Small intestine (tissue), 16 donors: Measurements from ENCODE around the gene SERGEF. TPM values are rescaled to one million over a fixed set of nuclear protein-coding genes. Genes with fewer than 3 reads are reported as not detected.

Experiments
- DNase-seq, 2 donors: peaks; one replicate each; pipeline versions ENCODE4 v3.0.0 to v3.0.0-alpha.2; 2013
- FAIRE-seq: peaks from 2 replicates; lab custom pipeline; 2012; peaks lifted over from hg19 to GRCh38; lab: Jason Lieb, UNC
- H3K27ac ChIP-seq, 3 donors: one replicate each; pipeline ENCODE4 v1.5.1; 2013; ENCODE audit warnings: low read length in 2 of 3, mild to moderate bottlenecking in 2 of 3, control low read depth in 1 of 3, inconsistent platforms in 1 of 3, low read depth in 1 of 3, moderate library complexity in 1 of 3
- H3K27me3 ChIP-seq, 3 donors: one replicate each; pipeline ENCODE4 v1.6.1; 2013; ENCODE audit warnings: low read length in 3 of 3, inconsistent platforms in 1 of 3; ENCODE audit not compliant: control insufficient read depth in 3 of 3, insufficient read depth in 3 of 3
- H3K36me3 ChIP-seq, 3 donors: one replicate each; pipeline ENCODE4 v1.6.1; 2013; ENCODE audit warnings: low read length in 3 of 3, inconsistent platforms in 1 of 3, low read depth in 1 of 3, mild to moderate bottlenecking in 1 of 3, moderate library complexity in 1 of 3; ENCODE audit not compliant: control insufficient read depth in 3 of 3, insufficient read depth in 2 of 3
- H3K4me1 ChIP-seq, 3 donors: one replicate each; pipeline ENCODE4 v1.6.1; 2013; ENCODE audit warnings: low read length in 2 of 3, inconsistent platforms in 1 of 3, low read depth in 1 of 3, mild to moderate bottlenecking in 1 of 3, moderate library complexity in 1 of 3; ENCODE audit not compliant: control insufficient read depth in 3 of 3, insufficient read depth in 2 of 3
- H3K4me3 ChIP-seq, 3 donors: one replicate each; pipeline ENCODE4 v1.5.1; 2013; ENCODE audit warnings: low read length in 3 of 3, control low read depth in 1 of 3, inconsistent platforms in 1 of 3, low read depth in 1 of 3, mild to moderate bottlenecking in 1 of 3, moderate library complexity in 1 of 3
- H3K9me3 ChIP-seq, 2 donors: one replicate each; pipeline ENCODE4 v1.6.1; 2013; ENCODE audit warnings: low read depth in 1 of 2, low read length in 1 of 2; ENCODE audit not compliant: control insufficient read depth in 2 of 2, insufficient read depth in 1 of 2
- WGBS, 3 donors: extraction: QIAGEN DNeasy Blood & Tissue Kit; methylation state at CpG; one replicate each; pipeline ENCODE4 v1.1.7; 2013; 5-methylcytosine and 5-hydroxymethylcytosine counted together
- long read RNA-seq, 10 donors: transcript quantifications; one replicate each; lab custom pipeline, GENCODE V29; 2026
- polyA plus RNA-seq, 4 donors: library from polyadenylated mRNA; stranded (reverse) in 3 of 4; unstranded in 1 of 4; fragments of 200-250 nt in 3 of 4; fragments of 120-200 nt in 1 of 4; gene quantifications; one replicate each; pipeline versions ENCODE4 v1.2.1 to v1.2.3, GENCODE V29; 2013
- donor health status: healthy with polysubstance abuse.
- donor health status: control.
- donor health status: control.
- donor health status: Bipolar disorder and iron deficiency.
- donor health status: healthy.

The SERGEF gene
- 10 to 100 TPM; 19.2 to 31.1 (median 27.0) TPM for polyA plus RNA-seq
- long read RNA-seq, donor 1, partial matches to known transcripts = 0 of 1 reads
- long read RNA-seq, donor 1, other reads (novel, unspliced or antisense) = 0 of 1 reads
- long read RNA-seq, donor 2, partial matches to known transcripts = 0 of 2 reads
- long read RNA-seq, donor 2, other reads (novel, unspliced or antisense) = 0 of 2 reads
- long read RNA-seq, donor 3 = 0 reads
- long read RNA-seq, donor 4 = 0 reads
- long read RNA-seq, donor 5 = 0 reads
- long read RNA-seq, donor 6, partial matches to known transcripts = 0 of 2 reads
- long read RNA-seq, donor 6, other reads (novel, unspliced or antisense) = 0 of 2 reads
- long read RNA-seq, donor 7 = 0 reads
- long read RNA-seq, donor 8, partial matches to known transcripts = 0 of 1 reads
- long read RNA-seq, donor 8, other reads (novel, unspliced or antisense) = 0 of 1 reads
- long read RNA-seq, donor 9 = 0 reads
- long read RNA-seq, donor 10, partial matches to known transcripts = 0 of 2 reads
- long read RNA-seq, donor 10, other reads (novel, unspliced or antisense) = 0 of 2 reads

GRCh38 chr11:18012906-18013781 is at the start of gene SERGEF:
SERGEF (minus strand) TSS chr11:18013047; CDS start chr11:18013010, 37 bp downstream.
- Histone ChIP-seq H3K4me3 (peak within 1 kb of the TSS; percentile 72 to 95 (median 72)), H3K27me3 (peaks cover 0 to 7% (median 0%) of the 10 kb centered on the region in 3 donors), H3K4me1 (peaks cover 0 to 5% (median 0%) of the 10 kb centered on the region in 3 donors), H3K36me3 (no peaks in the 10 kb centered on the region), H3K9me3 (no peaks in the 10 kb centered on the region), H3K27ac (peak within 1 kb of the TSS; percentile 73 to 94 (median 83))
- DNase-seq = peak; percentile 96 to 97
- no peak for FAIRE-seq
- 0 to 1% (median 0%) methylated on average over 69 to 93 of the region's 93 CpGs for WGBS, 3 donors

- WGBS, 3 donors = 54 to 76% (median 58%) methylated on average over 2 of the region's 2 CpGs
- no peaks in the 10 kb centered on the region for H3K4me1 ChIP-seq
- no peaks in the 10 kb centered on the region for H3K9me3 ChIP-seq
- H3K27me3 ChIP-seq = no peaks in the 10 kb centered on the region
- FAIRE-seq (no peak), DNase-seq (peak in 1 of 2 donors; percentile 19)
- H3K4me3 ChIP-seq = no peak overlapping the region
- H3K27ac ChIP-seq = no peak overlapping the region
- H3K36me3 ChIP-seq = no peaks in the 10 kb centered on the region
Observed at GRCh38 chr11:18061351-18061750, 48.5 kb upstream of the SERGEF start.

GRCh38 chr11:18056561-18057181 is 43.8 kb upstream of the SERGEF start:
- FAIRE-seq (no peak), DNase-seq (no peak)
- WGBS, 3 donors = 77 to 93% (median 83%) methylated on average over 1 of the region's 1 CpG
- no peaks in the 10 kb centered on the region for H3K9me3 ChIP-seq
- H3K4me1 ChIP-seq = no peaks in the 10 kb centered on the region
- no peaks in the 10 kb centered on the region for H3K36me3 ChIP-seq
- no peak overlapping the region for H3K4me3 ChIP-seq
- H3K27ac ChIP-seq = no peak overlapping the region
- H3K27me3 ChIP-seq = peaks cover 0 to 2% (median 0%) of the 10 kb centered on the region in 3 donors

GRCh38 chr11:18054511-18055103 is 41.8 kb upstream of the SERGEF start:
- FAIRE-seq = no peak
- Histone ChIP-seq H3K9me3 (no peaks in the 10 kb centered on the region), H3K4me3 (no peak overlapping the region), H3K4me1 (no peaks in the 10 kb centered on the region), H3K27ac (no peak overlapping the region), H3K36me3 (no peaks in the 10 kb centered on the region), H3K27me3 (peaks cover 0 to 2% (median 0%) of the 10 kb centered on the region in 3 donors)
- WGBS, 3 donors = 72 to 81% (median 76%) methylated on average over 10 of the region's 10 CpGs
- no peak for DNase-seq

GRCh38 chr11:18050848-18051247 is 38.0 kb upstream of the SERGEF start:
- Histone ChIP-seq H3K9me3 (no peaks in the 10 kb centered on the region), H3K36me3 (no peaks in the 10 kb centered on the region), H3K4me1 (no peaks in the 10 kb centered on the region), H3K27me3 (peaks cover 0 to 10% (median 9%) of the 10 kb centered on the region in 3 donors), H3K4me3 (no peak overlapping the region), H3K27ac (no peak overlapping the region)
- DNase-seq (no peak), FAIRE-seq (no peak)
- 54 to 68% (median 59%) methylated on average over 2 of the region's 2 CpGs for WGBS, 3 donors

- Histone ChIP-seq H3K27ac (no peak within 1 kb of the TSS), H3K4me1 (no peaks in the 10 kb centered on the region), H3K27me3 (peaks cover 0 to 21% (median 13%) of the 10 kb centered on the region in 3 donors), H3K9me3 (no peaks in the 10 kb centered on the region), H3K36me3 (no peaks in the 10 kb centered on the region), H3K4me3 (no peak within 1 kb of the TSS)
- FAIRE-seq = no peak
- 5 to 15% (median 8%) methylated on average over 36 of the region's 36 CpGs for WGBS, 3 donors
- peak; percentile 46 to 49 for DNase-seq
Observed at GRCh38 chr11:18046116-18046777, 33.4 kb upstream of the SERGEF start, which contains the start of gene TPH1. TPH1 (minus strand) TSS chr11:18046269; CDS start chr11:18040762, 5,507 bp downstream.

- Histone ChIP-seq H3K36me3 (no peaks in the 10 kb centered on the region), H3K27ac (no peak overlapping the region)
- no peak for FAIRE-seq
Observed at GRCh38 chr11:18036456-18036855, 23.6 kb upstream of the SERGEF start.

More at GRCh38 chr11:18036456-18036855, 23.6 kb upstream of the SERGEF start:
- H3K27me3 ChIP-seq = peaks cover 0 to 2% (median 1%) of the 10 kb centered on the region in 3 donors
- no peaks in the 10 kb centered on the region for H3K9me3 ChIP-seq
- no peak overlapping the region for H3K4me3 ChIP-seq
- no peak for DNase-seq
- no peaks in the 10 kb centered on the region for H3K4me1 ChIP-seq
